ENCODE data around the gene KCNC3.

The KCNC3 gene

DNA sequence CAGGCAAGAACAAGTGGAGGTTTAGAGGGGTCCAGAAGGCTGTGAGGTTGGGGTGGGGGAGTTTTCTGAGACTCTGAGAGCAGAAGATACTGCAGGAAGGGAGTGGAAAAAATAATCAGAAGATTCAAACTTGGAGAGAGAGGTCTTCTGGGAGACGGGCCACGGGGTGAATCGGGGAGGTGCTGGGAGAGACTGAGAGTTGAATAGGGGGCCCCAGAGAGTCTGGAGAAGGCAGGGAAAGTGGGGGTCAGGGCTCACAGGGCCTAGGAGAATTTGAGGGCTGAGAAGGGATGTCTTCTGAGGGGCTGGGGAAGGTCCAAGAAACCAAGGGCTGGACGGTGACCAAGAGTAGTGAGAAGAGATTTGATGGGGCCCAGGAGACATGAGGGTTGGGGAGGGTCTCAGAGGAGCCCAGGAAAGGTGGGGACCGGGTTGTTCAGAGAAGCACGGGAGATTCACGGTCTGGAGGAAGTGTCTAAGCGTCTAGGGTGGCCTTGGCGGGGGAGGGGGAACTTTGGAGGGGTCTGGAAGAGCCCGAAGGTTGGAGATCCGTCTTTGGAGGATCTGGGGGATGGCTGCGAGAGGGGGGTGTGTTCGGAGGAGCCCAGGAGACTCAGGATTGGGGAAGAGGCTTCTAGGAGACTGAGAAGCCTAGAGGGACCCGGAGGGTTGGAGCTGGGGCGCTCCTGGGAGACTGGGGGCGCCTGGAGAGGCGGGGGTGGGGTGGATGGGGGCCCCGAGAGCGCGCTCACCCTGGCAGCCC lies 1.5 kb downstream of the KCNC3 start:
- DNase-seq: no peak

- DNase-seq: no peak
Observed at GRCh38 chr19:50327013-50327412, 2.2 kb downstream of the KCNC3 start.

- DNase-seq: no peak
Observed at GRCh38 chr19:50326101-50326664, 3.0 kb downstream of the KCNC3 start.

DNA sequence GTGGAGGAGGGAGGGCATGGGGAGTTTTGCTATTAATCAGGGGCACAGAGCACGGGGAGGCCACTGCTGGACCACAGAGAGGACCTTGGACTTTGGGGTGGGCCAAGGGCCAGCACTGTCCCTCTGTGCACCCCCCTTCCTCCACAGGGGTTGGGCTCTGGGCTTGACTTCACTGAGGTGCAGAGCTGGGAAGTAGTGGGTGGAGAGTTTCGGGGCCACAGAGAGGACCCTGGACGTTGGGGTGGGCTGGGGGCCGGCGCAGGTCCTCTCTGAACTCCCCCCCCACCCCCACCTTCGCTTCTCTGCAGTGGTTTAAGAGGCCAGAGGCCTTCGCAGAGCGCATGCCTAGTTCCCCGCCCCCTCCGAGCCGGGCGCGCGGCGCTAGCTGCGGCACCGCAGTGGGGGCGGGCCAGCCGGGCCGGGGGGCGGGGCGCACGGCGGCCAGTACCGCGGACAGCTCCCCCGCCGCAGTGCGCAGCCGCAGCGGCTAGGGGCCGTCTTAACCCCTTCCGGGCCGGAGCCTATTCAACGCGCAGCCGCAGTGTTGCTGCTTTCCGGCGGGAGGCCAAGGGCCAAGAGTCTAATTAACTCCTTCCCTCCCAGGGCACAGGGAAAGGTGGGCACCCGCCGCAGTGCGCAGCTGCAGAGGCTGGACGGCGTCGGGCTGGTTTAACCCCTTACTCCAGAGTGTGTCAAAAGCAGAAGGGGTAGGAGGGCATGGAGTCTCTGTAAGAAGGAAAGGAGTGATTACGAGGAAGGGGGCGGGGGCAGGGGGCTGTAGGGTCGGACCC lies 3.7 kb downstream of the KCNC3 start:
- peak in 49 of 51 donors; percentile 17 to 85 (median 62) for DNase-seq

DNA sequence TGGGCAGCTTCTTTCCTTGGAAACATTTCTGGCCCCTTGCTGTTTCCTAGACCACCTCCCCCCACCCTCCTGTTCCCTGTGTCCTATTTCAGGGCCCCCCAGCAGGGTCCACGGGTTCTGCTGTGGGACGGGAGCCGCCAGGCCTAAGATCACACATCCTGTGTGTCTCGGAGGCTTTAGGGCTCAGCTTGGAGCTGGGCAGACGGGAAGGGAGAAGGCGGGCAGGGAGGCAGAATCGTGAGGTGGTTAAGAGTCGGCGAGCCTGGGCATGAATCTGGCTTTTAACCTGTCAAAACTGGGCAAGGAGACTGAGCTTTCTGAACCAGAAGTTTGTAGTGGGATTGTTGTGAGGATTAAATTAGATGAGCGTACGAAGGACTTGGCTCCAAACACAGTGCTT lies 4.8 kb downstream of the KCNC3 start:
- no peak for DNase-seq

GRCh38 chr19:50323782-50324133 lies 5.4 kb downstream of the KCNC3 start:
- no peak for DNase-seq

DNA sequence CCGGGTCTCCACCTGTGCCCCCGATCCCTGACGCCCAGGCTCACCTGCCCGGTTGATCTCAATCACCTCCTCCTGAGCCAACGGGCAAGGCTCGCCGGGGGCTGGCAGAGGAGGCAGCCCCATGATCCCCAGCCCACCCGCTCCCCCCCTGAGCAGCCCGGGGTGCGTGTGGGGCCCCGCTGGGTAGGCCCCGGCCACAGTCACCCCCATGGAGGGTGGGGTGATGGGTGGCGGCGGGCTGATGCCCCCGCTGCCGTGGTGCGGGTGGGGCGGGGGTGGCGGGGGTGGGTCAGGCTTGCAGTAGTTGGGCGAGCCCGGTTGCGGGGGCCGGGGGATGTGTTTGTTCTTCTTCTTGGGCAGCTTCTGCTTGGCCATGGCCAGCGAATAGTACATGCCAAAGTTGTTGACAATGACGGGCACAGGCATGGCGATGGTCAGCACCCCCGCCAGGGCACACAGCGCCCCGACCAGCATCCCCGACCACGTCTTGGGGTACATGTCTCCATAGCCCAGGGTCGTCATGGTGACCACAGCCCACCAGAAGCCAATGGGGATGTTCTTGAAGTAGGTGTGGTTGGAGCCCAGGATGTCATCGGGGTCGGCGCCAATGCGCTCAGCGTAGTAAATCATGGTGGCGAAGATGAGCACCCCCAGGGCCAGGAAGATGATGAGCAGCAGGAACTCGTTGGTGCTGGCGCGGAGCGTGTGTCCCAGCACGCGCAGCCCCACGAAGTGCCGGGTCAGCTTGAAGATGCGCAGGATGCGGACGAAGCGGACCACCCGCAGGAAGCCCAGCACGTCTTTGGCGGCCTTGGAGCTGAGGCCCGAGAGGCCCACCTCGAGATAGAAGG lies 6.0 kb downstream of the KCNC3 start:
- DNase-seq: no peak

- DNase-seq: no peak
Observed at GRCh38 chr19:50322234-50322633, 6.9 kb downstream of the KCNC3 start.

DNA sequence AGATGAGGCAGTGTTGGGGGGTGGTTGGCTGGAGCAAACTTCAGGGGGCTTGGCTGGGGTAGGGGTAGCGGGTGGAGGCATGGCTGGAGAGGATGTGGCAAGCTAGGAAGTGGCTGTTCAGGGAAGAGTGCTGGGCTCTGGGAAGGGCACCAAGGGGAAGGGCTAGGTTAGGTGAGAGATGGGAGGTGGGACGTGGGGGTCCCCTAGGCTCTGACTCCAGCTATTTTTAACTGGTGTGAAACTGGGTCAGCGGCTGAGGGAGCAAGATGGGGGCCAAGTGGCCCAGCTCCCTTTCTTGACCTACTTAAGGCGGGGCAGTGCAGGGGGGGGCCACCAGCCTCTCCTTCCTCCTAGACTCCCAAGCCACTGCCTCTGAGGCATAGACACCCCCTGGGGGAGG lies 7.3 kb downstream of the KCNC3 start:
- no peak for DNase-seq

DNA sequence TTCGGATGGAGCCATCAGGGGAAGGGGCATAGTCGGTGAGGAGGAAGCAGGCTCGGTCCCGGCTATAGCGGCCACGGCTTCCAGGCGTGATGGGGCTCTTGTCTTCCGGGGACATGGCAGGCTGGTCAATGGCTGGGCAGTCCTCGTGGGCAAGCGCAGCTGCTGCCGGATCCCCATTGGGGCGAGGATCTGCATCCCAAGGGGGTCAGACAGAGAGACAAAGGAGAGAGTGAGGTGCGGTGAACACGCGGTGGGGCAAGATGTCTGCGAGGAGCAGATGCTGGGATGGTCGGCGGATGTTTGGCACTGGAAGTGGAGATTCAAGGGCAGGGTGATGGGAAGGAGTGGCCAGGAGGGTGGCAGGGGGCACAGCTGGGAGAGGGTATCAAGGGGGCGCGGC lies 8.6 kb downstream of the KCNC3 start:
- no peak for DNase-seq

DNA sequence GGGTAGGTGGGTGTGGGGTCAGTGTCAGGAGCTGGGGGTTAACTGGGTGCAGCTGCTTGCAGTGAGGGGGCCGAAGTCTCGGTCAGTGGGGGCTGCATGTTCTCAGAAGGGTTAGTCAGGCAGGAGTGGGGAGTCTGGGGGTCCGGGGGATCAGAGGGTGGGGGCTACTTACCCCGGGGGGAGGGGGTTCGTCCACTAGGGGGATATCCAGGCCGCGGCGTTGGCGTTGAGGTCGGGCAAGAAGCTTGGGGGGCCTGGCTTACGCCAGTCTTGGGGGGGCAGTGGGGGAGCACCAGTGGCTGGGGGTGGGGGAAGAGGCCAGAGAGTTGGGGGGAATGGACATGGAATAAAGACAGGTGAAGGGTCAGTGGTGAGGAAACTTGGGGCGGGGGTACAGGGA lies 9.1 kb downstream of the KCNC3 start:
- DNase-seq: no peak

- no peak for DNase-seq
Observed at GRCh38 chr19:50319156-50319555, 10.0 kb downstream of the KCNC3 start.

- DNase-seq: no peak
Observed at GRCh38 chr19:50318438-50318837, 10.7 kb downstream of the KCNC3 start.

DNA sequence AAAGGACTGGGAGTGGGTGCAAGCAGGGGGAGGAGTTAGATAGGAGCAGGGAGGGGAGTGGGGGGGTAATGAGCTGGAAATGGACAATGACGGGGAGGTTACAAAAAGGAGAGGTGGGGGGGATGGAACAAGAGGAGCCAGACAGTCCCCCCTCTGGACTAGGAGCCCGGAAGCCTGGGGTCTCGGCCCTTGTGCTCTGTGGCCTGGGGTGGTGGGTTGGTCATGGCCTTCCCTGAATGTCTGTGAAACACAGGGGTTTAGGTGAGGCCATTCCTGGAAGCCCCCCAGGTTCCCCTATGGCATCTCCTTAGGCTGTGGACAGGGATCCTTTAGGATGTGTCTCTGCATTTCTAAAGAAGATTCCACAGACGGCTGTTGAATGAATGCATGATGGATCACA lies 12.1 kb downstream of the KCNC3 start:
- no peak for DNase-seq

- DNase-seq: peak in 15 of 51 donors; percentile 6 to 69 (median 45)
Observed at GRCh38 chr19:50315773-50316448, 13.3 kb downstream of the KCNC3 start.

GRCh38 chr19:50314724-50315708 lies 14.2 kb downstream of the KCNC3 start:
- DNase-seq: no peak

DNA sequence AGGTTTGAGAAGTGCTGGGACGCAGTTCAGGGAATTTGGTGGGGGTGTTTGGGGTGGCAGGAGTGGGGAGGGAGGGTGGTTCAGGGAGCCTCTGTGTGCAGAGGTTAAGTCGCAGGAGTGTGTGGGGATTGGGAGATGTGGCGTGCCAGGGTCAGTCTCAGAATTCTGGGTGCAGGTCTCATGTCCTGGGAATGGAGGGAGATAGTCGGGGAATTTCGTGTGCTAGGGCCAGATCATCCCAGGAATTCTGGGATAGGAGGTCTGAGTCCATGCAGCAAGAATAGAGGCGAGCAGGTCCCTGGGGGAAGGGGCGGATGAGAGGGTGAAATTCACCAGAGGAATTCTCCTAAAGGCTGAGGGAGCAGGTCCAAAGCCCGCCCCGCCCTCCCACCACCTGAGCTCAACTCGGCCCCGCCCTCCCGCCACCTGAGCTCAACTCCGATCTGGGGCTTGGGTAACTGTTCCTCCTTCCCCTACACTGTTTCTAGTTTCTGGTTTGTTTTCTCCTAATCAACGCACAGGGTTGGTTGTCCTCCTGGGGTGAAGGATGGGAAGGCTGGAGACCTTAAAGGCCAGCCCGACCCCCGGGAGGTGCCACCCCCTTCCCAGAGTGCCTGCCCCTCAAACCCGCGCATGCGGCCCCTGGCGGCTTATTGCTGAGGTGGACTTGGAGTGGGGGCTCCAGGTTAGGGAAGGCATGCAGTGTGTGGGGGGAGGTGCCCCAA lies 15.2 kb downstream of the KCNC3 start:
- no peak for DNase-seq

GRCh38 chr19:50312967-50313811 lies 16.0 kb downstream of the KCNC3 start:
- DNase-seq: no peak
